Measurements from ENCODE around the gene KAT7.

DNA sequence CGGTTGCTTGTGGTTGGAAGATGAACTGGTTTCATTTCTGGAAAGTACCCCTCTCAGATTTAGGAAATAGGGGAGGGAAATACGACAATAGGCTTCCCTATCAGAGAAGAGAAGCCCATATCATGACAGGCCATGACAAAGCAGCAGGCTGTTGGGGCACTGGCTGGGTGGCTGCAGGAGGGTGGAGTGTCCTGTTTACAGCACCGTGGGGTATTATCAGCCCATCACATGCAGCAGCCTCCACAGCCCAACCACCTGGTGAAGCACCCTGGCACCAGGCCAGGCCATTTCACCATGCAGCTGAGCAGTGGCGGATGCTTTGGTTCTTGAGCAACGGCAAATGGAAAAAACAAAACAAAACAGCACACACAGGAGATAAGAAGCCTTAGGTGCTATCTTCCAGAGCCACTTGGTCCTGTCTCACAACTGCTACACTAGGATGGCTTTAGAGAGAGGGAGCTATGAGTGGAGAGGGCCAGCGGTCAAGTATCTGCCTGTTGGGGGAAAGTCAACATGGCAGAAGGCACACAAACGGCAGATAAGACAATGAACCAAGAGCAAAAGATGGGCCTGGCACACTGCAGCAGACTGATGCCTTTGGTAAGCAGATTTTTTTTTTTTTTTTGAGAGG is 48.7 kb upstream of the KAT7 start:
- TF ChIP-seq EZH2phosphoT487 (IDR thresholded peaks at IDR 0.05; ENCODE audit: insufficient read depth, low read depth) (no peak), EZH2 (IDR thresholded peaks at IDR 0.05; ENCODE audit: insufficient read depth, poor library complexity, severe bottlenecking) (no peak)
